ENCODE results near the gene COG5.
A peak's percentile ranks its signal among the peaks of the same experiment; 100 is the strongest.

DNA sequence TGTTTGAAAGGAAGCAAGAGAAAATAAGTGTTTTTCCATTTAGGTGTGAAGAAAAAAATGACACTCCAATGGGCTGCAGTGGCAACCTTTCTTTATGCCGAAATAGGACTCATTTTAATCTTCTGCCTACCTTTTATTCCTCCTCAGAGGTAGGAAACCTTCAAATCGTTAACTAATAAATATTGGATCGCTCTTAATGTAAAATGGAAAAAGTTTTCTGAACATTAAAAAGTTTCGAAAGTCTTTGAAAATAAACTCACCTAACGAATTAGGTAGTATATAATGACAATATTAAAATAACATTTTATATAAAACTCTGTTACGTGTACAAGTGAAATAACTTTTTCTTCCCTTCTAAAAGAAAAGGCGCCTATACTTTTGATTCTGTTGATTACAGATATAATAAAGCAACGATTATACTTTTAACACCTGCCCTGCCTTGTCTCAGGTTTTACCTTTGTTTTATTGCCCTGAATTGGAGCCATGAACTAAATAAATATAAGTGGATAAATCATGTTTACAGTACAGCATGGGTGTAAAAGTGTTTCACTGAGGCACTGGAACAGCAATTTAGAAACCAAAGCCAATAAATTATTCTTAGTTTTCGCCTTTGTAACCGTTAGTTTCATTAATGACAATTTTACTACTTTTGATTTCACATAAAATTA is 17.1 kb upstream of the COG5 start:
- peak; percentile 3 for TF ChIP-seq CTCF (IDR thresholded peaks at IDR 0.05)
- TF ChIP-seq, protein P1, sequence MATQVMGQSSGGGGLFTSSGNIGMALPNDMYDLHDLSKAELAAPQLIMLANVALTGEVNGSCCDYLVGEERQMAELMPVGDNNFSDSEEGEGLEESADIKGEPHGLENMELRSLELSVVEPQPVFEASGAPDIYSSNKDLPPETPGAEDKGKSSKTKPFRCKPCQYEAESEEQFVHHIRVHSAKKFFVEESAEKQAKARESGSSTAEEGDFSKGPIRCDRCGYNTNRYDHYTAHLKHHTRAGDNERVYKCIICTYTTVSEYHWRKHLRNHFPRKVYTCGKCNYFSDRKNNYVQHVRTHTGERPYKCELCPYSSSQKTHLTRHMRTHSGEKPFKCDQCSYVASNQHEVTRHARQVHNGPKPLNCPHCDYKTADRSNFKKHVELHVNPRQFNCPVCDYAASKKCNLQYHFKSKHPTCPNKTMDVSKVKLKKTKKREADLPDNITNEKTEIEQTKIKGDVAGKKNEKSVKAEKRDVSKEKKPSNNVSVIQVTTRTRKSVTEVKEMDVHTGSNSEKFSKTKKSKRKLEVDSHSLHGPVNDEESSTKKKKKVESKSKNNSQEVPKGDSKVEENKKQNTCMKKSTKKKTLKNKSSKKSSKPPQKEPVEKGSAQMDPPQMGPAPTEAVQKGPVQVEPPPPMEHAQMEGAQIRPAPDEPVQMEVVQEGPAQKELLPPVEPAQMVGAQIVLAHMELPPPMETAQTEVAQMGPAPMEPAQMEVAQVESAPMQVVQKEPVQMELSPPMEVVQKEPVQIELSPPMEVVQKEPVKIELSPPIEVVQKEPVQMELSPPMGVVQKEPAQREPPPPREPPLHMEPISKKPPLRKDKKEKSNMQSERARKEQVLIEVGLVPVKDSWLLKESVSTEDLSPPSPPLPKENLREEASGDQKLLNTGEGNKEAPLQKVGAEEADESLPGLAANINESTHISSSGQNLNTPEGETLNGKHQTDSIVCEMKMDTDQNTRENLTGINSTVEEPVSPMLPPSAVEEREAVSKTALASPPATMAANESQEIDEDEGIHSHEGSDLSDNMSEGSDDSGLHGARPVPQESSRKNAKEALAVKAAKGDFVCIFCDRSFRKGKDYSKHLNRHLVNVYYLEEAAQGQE (IDR thresholded peaks at IDR 0.05; ENCODE audit: insufficient read depth in 1 of 2, low read depth in 2 of 2, low read length in 1 of 2): no peak
- TF ChIP-seq SIN3A (IDR thresholded peaks at IDR 0.05; ENCODE audit: borderline replicate concordance, insufficient read depth, low read depth, low read length): no peak
- TF ChIP-seq TCF7L2 (IDR thresholded peaks at IDR 0.05; ENCODE audit: low read depth, low read length): no peak
